ENCODE measurements around the gene GALNT14. TPM values are rescaled to one million over a fixed set of nuclear protein-coding genes. Genes with fewer than 3 reads are reported as not detected.

The GALNT14 gene
- total and polyA plus RNA-seq, 4 donors, result 0.85 to 2.8 (median 2.4) TPM

DNA sequence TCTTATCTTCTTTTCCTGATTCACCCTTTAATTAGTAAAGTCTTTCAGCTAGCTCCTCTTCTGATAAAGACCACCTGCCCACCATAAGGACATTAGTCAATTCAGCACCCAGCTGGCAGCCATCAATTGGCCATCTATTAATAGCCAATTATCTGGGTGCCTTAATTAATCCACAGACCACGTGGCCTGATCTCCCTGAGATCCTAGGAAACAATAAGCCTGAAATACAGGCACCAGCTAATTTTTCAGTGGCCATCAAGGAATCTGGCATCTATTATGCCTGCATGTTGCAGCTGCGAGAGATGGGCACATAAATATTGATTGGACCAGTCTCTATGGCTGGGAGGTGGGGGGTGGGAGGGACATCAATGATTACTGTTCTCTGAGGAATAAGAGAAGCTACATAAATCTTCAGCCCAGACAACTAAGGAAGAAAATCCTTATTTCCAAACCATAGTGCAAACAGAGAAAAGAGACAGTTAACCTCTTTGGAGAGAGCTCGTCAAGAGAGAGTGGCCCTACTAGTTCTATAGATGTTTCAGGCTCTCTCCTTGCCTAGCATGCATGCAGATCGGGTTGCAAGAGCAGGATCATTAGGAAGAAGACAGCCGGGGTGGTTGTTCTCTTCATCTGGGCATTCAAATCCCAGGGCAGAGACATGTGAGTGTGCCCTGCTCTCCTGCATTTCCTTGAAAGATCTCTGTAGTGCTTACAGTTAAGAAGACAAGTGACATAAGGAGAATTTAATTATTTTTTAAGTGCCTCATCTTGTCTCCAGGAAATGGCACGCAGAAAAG is 8.7 kb downstream of the GALNT14 start:
- 67 to 76% methylated on average over 6 of the region's 6 CpGs for WGBS, 2 donors
- H3K36me3 ChIP-seq (ENCODE audit: control insufficient read depth in 4 of 4, insufficient read depth in 4 of 4, low read length in 4 of 4), result no peaks in the 10 kb centered on the region
- no peak for TF ChIP-seq CTCF (IDR thresholded peaks at IDR 0.05; ENCODE audit: control extremely low read depth, extremely low read depth)
- no peak for ATAC-seq (ENCODE audit: insufficient read depth, low FRiP score)
- no peak overlapping the region for H3K4me3 ChIP-seq
- no peak overlapping the region for H3K27ac ChIP-seq (ENCODE audit: low read depth in 1 of 2, low read length in 1 of 2)
- no peaks in the 10 kb centered on the region for H3K9me3 ChIP-seq (ENCODE audit: control insufficient read depth in 4 of 4, insufficient read depth in 3 of 4, low read length in 3 of 4)
- DNase-seq, result no peak
- no peaks in the 10 kb centered on the region for H3K4me1 ChIP-seq (ENCODE audit: control insufficient read depth in 5 of 5, insufficient read depth in 5 of 5, low read length in 5 of 5)
- H3K9ac ChIP-seq (ENCODE audit: insufficient read depth in 1 of 2, low read length in 2 of 2), result no peak overlapping the region
- peaks cover 0 to 2% (median 0%) of the 10 kb centered on the region in 3 donors for H3K27me3 ChIP-seq (ENCODE audit: control insufficient read depth in 3 of 3, insufficient read depth in 3 of 3, low read length in 2 of 3)

GRCh38 chr2:31127931-31128330 is 10.3 kb downstream of the GALNT14 start:
- ATAC-seq (ENCODE audit: insufficient read depth, low FRiP score) (no peak), DNase-seq (no peak)
- no peaks in the 10 kb centered on the region for H3K36me3 ChIP-seq (ENCODE audit: control insufficient read depth in 4 of 4, insufficient read depth in 4 of 4, low read length in 4 of 4)
- no peak for TF ChIP-seq CTCF (IDR thresholded peaks at IDR 0.05; ENCODE audit: control extremely low read depth, extremely low read depth)
- WGBS, 2 donors, result 79 to 84% methylated on average over 3 of the region's 3 CpGs
- H3K27me3 ChIP-seq (ENCODE audit: control insufficient read depth in 3 of 3, insufficient read depth in 3 of 3, low read length in 2 of 3), result peaks cover 0 to 2% (median 0%) of the 10 kb centered on the region in 3 donors
- H3K9me3 ChIP-seq (ENCODE audit: control insufficient read depth in 4 of 4, insufficient read depth in 3 of 4, low read length in 3 of 4), result no peaks in the 10 kb centered on the region
- no peak overlapping the region for H3K4me3 ChIP-seq
- no peak overlapping the region for H3K9ac ChIP-seq (ENCODE audit: insufficient read depth in 1 of 2, low read length in 2 of 2)
- no peaks in the 10 kb centered on the region for H3K4me1 ChIP-seq (ENCODE audit: control insufficient read depth in 5 of 5, insufficient read depth in 5 of 5, low read length in 5 of 5)
- no peak overlapping the region for H3K27ac ChIP-seq (ENCODE audit: low read depth in 1 of 2, low read length in 1 of 2)

DNA sequence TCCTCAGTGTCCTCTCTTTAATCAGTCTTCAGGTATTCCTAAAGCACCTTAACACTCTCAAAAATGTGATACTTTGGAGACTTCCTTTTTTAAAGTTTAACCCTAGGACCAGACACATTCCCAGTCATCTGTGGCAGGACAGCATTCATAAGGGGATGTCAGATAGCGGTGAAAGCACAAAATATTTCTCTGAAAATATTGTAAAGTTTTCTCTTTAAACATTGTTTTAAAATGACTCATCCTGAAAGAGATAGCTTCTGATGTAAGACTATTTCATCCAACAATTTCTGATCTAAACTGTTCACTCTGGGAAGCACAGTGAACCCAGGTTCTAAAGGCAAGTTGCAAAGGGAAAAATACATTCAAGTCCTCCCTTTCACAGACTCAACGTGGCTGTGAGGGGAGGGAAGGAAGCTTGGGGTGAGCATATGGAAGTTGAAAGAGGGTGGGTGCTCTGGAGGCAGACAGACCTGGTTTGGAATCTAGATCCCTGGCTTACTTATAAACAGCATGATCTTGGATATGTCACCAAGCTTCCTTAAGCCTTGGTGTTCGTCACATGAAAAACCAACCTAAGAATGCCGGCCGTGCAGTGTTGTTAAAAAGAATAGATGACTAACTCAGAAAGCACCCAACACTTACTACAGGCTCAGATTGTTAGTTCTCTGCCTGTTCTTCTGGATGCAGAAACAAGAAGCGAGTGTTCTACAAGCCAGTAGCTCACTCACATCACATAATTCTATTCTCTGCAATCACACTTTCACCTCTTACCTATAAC is 12.1 kb downstream of the GALNT14 start:
- H3K9me3 ChIP-seq (ENCODE audit: control insufficient read depth in 4 of 4, insufficient read depth in 3 of 4, low read length in 3 of 4), result no peaks in the 10 kb centered on the region
- H3K9ac ChIP-seq (ENCODE audit: insufficient read depth in 1 of 2, low read length in 2 of 2), result no peak overlapping the region
- H3K4me1 ChIP-seq (ENCODE audit: control insufficient read depth in 5 of 5, insufficient read depth in 5 of 5, low read length in 5 of 5), result no peaks in the 10 kb centered on the region
- WGBS, 2 donors, result 81% methylated on average over 6 of the region's 6 CpGs
- H3K27ac ChIP-seq (ENCODE audit: low read depth in 1 of 2, low read length in 1 of 2), result no peak overlapping the region
- no peak for ATAC-seq (ENCODE audit: insufficient read depth, low FRiP score)
- TF ChIP-seq CTCF (IDR thresholded peaks at IDR 0.05; ENCODE audit: control extremely low read depth, extremely low read depth), result no peak
- no peak for DNase-seq
- no peaks in the 10 kb centered on the region for H3K36me3 ChIP-seq (ENCODE audit: control insufficient read depth in 4 of 4, insufficient read depth in 4 of 4, low read length in 4 of 4)
- no peaks in the 10 kb centered on the region for H3K27me3 ChIP-seq (ENCODE audit: control insufficient read depth in 3 of 3, insufficient read depth in 3 of 3, low read length in 2 of 3)
- H3K4me3 ChIP-seq, result no peak overlapping the region
